Hepatic stellate cell (primary cell): Measurements from ENCODE around the gene PRMT2.

ENCODE experiments used
- DNase-seq: peaks from one replicate; pipeline ENCODE4 v3.0.0; 2011; ENCODE audit warnings: low spot score

Gene PRMT2

GRCh38 chr21:46635324-46636180, at the start of gene PRMT2:
Gene PRMT2, plus strand, starts transcription at chr21:46635674. Its CDS starts 1,278 bp downstream, at chr21:46636952.
- DNase-seq: peak; percentile 100

GRCh38 chr21:46594276-46594675, 41.2 kb upstream of the PRMT2 start:
- no peak for DNase-seq

GRCh38 chr21:46596201-46596600, 39.3 kb upstream of the PRMT2 start:
- no peak for DNase-seq

DNA sequence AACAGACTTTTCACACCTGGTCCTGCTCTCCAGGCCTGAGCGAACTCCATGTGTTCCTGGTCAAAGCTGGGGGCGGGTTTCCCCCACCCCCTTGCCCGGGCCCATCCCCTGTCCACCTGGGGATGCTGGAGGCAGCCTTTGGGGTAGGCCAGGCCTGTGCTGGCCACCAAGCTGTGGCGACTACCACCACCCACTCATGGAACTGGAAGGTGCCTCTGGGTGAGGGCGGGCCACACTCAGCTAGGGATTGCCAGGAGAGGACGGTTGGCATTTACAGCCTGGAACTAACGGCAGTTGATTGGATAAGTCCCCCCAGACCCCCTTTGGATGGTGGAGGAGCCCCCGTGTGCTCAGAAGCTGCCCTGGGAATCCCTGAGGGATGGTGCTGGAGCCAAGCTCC, 38.4 kb upstream of the PRMT2 start:
- DNase-seq: no peak

- no peak for DNase-seq
Observed at GRCh38 chr21:46597896-46598343, 37.6 kb upstream of the PRMT2 start.

DNA sequence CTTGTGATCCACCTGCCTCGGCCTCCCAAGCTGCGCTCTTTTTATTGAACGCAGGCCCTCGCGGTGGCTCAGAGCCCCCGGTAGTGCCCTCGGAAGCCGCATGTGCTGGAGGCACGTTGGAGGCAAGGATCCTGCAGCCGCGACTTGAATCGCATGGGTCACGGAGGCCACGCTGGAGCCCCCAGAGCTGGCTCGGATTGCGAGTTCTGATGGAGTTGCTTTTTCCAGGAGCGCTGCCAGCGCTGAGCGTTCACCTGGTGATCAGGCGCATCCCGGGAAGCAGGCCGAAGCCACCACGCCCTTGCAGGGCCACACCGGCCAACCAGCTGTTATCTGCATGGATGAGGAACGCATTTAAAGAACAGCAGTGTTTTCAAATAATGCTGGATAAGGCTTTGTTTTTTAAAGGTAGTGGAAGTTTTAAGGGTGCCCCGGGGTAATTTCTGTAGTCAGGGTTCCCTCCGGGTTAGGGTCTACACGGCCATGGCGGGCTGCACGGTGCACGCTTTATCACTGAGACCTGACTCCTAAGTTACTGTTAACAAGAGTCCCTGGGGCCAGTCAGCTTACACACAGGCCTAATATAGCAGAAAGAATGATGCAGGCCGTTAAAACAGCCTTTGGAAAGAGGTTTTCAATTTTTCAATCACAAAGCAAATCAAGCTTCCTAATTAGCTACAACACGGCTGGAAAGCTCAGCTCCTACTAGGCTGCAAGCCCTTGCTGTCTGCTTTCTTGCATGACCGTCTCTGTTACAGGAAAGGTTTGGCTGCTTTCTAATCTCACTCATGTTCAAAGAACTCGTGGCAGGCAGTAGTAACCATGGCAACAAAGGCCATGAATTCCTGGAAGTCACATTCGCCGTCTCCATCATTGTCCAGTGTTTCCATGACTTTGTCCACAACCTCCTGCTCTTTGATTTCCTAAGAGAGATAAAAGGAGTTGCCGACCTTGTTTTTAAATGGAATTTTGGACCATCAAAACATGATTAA, 36.6 kb upstream of the PRMT2 start:
- peak; percentile 93 for DNase-seq

GRCh38 chr21:46600305-46600704, 35.2 kb upstream of the PRMT2 start:
- DNase-seq: no peak

GRCh38 chr21:46600978-46601377, 34.5 kb upstream of the PRMT2 start:
- no peak for DNase-seq

DNA sequence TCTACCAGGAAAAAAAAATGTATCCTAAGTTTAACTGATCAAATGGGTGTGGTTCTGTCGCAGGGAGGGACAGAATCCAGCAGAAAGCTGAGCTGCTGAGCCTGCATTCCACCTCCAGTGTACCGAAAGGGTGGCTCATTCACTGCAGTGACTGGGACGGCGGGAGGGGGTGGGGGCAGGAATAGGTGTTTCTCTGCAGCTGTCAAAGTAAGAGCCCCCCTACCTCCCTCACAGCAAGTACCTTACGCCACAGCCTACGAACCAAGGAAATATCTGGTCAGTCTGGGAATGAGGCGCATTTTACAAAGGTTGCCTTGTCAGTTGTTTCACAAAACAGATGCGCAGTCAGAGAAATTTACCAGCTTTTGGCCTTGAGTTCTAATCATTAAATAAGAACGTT, 32.2 kb upstream of the PRMT2 start:
- no peak for DNase-seq

GRCh38 chr21:46604329-46604974, 31.0 kb upstream of the PRMT2 start:
- DNase-seq: no peak

GRCh38 chr21:46604975-46605766, 30.3 kb upstream of the PRMT2 start, which contains the start of gene S100B:
Gene S100B, minus strand, starts transcription at chr21:46605082. Its CDS starts 2,667 bp downstream, at chr21:46602415.
- DNase-seq: no peak

GRCh38 chr21:46605767-46606426, 29.6 kb upstream of the PRMT2 start:
- DNase-seq: no peak

GRCh38 chr21:46606427-46606813, 29.1 kb upstream of the PRMT2 start:
- DNase-seq: no peak

GRCh38 chr21:46607636-46608035, 27.8 kb upstream of the PRMT2 start:
- no peak for DNase-seq

DNA sequence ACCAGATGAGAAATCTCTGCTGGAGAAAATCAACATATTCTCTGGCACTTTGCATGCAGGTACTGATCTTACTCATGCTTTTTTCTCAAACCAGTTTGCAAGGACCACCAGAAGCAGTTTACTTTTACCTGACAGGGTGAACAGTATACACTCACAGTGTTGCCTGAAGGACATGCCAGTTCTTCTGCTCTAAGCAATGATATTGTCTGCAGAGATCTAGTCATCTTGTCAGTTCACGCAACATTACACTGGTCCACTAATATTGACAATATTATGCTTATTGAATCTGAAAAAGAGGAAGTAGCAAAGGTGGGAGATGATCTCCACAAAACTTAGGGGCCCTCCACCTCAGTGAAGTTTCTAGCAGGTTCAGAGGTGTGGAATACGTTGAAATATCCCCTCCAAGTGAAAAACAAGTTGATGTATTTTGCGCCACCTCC, 26.8 kb upstream of the PRMT2 start:
- no peak for DNase-seq

DNA sequence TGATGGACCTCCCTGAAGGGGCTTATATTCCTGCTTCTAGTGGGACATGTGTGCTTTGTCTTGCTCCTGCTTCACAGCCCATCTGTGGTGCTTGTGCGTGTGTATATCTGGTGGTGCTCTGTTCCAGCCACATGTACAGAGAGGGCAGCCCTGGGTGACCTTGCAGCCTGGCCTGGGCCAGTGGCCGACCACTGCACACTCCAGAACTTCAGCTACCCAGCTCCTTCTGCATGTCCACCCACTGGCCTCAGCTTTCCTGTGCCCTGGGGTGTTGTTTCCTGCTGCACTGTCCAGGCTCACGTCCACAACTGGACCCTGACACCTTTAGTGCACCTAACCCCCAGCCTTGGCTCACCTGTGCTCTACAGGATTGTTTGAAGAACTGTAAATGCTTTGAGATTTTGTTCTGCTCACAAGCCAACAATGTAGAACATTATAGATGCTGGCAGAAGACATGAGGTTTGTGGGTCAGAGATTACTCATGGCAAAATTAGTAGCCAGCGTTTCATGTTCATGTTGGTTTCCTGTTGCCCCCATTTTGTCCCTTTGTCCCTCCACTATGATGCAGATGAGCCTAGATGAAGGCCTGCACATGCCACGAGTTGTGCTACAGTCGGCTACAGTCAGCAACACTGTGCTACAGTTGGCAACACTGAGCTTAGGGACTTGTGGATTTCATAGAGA, 25.3 kb upstream of the PRMT2 start:
- no peak for DNase-seq

DNA sequence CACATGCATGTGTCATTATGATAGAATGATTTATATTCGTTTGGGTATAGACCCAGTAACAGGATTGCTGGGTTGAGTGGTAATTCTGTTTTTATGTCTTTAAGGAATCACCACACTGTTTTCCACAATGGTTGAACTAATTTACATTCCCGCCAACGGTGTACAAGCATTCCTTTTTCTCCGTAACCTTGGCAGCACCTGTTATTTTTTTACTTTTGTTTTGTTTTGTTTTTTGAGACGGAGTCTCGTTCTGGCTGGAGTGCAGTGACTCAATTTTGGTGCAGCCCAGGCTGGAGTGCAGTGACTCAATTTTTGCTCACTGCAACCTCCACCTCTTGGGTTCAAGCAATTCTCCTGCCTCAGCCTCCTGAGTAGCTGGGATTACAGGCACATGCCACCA, 22.1 kb upstream of the PRMT2 start:
- no peak for DNase-seq

GRCh38 chr21:46616050-46616449, 19.4 kb upstream of the PRMT2 start:
- DNase-seq: no peak

DNA sequence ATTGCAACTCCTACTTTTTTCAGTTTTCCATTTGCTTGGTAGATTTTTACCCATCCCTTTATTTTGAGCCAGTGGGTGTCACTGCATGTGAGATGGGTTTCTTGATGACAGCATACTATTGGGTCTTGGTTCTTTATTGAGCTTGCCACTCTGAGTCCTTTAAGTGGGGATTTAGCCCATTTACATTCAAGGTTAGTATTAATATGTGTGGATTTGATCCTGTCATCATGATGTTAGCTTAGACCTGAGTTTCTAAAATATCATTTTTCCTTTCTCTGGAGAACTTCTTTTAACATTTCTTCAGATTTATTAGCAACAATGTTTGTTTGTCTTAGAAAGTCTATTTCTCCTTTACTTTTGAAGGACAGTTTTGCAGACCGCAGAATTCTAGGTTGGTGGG, 18.8 kb upstream of the PRMT2 start:
- no peak for DNase-seq
